MCF 10A (cell line): ENCODE results near the gene MOB3B. TPM values are rescaled to one million over a fixed set of nuclear protein-coding genes. Genes with fewer than 3 reads are reported as not detected.
"Not testable (repeated sequence)": the region's sequence is repeated elsewhere in the genome, so short reads cannot be mapped to it uniquely, and the experiment has no call there.

Experiments used
- BruUV-seq: library from RNA; stranded (reverse); fragments of 400-500 nt; replicated peaks from 2 replicates; lab custom pipeline; 2021; lab: Mats Ljungman, UMichigan
- CTCF ChIA-PET: fragments of 300-600 bp; sonication (Branson Sonifier 250); formaldehyde crosslinking; extraction: SDS; loops from one replicate; lab custom pipeline; 2021; ENCODE audit warnings: antibody characterized with exemption, inconsistent platforms; lab: Yijun Ruan, JAX
- POLR2A ChIA-PET: fragments of 300-600, 350-650 bp; sonication (Branson Sonifier 250); formaldehyde crosslinking; extraction: SDS; loops from one replicate; lab custom pipeline; 2020; ENCODE audit warnings: antibody characterized with exemption, inconsistent platforms; lab: Yijun Ruan, JAX
- DNase-seq: peaks from one replicate; pipeline ENCODE4 v3.0.0-alpha.2; 2018; ENCODE audit not compliant: unreplicated experiment
- H3K27ac Mint-ChIP-seq: one replicate; pipeline ENCODE4 v1.8.0; 2022; ENCODE audit warnings: mild to moderate bottlenecking, low read depth, mixed read lengths; ENCODE audit not compliant: unreplicated experiment
- H3K27me3 Mint-ChIP-seq: one replicate; pipeline ENCODE4 v1.8.0; 2022; ENCODE audit warnings: mixed read lengths; ENCODE audit not compliant: insufficient read depth, unreplicated experiment
- H3K36me3 Mint-ChIP-seq: one replicate; pipeline ENCODE4 v1.8.0; 2022; ENCODE audit warnings: mild to moderate bottlenecking, moderate library complexity, mixed read lengths; ENCODE audit not compliant: insufficient read depth, unreplicated experiment
- H3K4me1 Mint-ChIP-seq: one replicate; pipeline ENCODE4 v1.8.0; 2022; ENCODE audit warnings: mixed read lengths; ENCODE audit not compliant: insufficient read depth, unreplicated experiment
- H3K4me3 Mint-ChIP-seq: one replicate; pipeline ENCODE4 v1.8.0; 2022; ENCODE audit warnings: mild to moderate bottlenecking, moderate library complexity, mixed read lengths; ENCODE audit not compliant: unreplicated experiment
- H3K9me3 Mint-ChIP-seq: one replicate; pipeline ENCODE4 v1.8.0; 2022; ENCODE audit warnings: mixed read lengths; ENCODE audit not compliant: unreplicated experiment
- intact Hi-C: fragments of 100-400 bp; cut with micrococcal nuclease; formaldehyde crosslinking; loops from 2 replicates; pipeline ENCODE4 v1.14.1; 2022
- total RNA-seq: library from RNA; stranded (reverse); gene quantifications from 2 replicates; pipeline ENCODE4 v1.2.3, GENCODE V29; 2022
- TF ChIP-seq, protein P1 (sequence below): fragments of 200-600 bp; IDR thresholded peaks from one replicate; pipeline ENCODE4 v1.8.0; 2022; ENCODE audit warnings: antibody characterized with exemption, mild to moderate bottlenecking; ENCODE audit not compliant: unreplicated experiment

Gene MOB3B
- total RNA-seq, 1 experiment from 2014 or later = 3.7 TPM

DNA sequence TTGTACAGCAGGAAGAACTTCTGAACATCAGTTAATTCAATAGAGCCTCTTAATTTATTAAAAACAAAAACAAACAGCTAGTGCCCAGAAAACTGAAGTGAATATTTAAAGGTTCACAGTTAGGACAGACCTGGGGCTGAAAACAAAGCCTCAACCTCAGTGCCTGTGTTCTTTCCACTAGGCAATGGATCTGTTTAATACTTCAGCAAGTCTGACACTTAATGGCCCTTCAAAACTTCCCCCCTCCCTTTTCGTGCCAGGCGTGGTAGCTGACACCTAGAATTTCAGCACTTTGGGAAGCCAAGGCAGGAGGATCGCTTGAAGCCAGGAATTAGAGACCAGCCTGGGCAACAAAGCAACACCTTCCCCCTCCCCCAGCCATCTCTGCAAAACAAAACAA is 60.1 kb downstream of the MOB3B start:
- Mint-ChIP-seq H3K4me3 (no peak overlapping the region), H3K27ac (no peak overlapping the region), H3K4me1 (no peaks in the 10 kb centered on the region), H3K9me3 (no peaks in the 10 kb centered on the region), H3K27me3 (no peaks in the 10 kb centered on the region), H3K36me3 (no peaks in the 10 kb centered on the region)
- POLR2A ChIA-PET = interaction anchor here (0.9 to 1.2 kb wide), 2 partner anchors 40 to 82 kb away, joined by 3 read pairs; no protein-coding TSS in a partner anchor
- no peak for DNase-seq
- BruUV-seq = no TSS peak
- CTCF ChIA-PET = interaction anchor here (0.7 kb wide), 1 partner anchor 11 kb away, joined by 3 read pairs; no protein-coding TSS in a partner anchor
- TF ChIP-seq, protein P1, sequence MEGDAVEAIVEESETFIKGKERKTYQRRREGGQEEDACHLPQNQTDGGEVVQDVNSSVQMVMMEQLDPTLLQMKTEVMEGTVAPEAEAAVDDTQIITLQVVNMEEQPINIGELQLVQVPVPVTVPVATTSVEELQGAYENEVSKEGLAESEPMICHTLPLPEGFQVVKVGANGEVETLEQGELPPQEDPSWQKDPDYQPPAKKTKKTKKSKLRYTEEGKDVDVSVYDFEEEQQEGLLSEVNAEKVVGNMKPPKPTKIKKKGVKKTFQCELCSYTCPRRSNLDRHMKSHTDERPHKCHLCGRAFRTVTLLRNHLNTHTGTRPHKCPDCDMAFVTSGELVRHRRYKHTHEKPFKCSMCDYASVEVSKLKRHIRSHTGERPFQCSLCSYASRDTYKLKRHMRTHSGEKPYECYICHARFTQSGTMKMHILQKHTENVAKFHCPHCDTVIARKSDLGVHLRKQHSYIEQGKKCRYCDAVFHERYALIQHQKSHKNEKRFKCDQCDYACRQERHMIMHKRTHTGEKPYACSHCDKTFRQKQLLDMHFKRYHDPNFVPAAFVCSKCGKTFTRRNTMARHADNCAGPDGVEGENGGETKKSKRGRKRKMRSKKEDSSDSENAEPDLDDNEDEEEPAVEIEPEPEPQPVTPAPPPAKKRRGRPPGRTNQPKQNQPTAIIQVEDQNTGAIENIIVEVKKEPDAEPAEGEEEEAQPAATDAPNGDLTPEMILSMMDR = no peak
- intact Hi-C loops = no loop called here

DNA sequence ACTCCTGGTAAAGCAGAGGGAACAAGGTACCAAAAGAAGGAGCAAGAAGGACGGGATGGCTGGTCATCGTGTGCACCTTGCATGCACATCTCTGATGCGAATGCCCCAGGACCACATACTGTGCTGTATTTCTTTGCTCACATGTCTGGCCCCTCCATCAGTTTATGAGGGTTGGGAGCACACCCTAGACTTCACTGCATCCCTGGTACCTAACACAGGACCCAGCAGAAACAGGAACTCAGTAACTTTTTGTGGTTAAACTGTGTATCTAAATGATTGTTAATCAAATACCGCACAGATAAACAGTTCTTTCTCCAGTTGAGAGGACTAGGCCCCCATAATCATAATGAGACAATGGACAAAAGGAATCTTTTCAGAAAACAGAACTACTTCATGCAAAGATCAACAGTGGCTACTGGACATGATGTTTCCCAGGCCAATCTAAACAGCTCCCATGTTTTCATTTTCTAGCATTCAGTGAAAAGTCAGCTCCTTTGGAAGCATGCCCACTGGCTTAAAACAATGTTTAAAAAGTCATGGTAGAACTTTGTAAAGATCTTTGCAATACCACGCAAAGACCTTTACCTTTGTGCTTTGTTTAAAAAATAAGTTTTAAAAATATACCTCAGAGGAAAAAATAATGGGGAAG is 61.0 kb downstream of the MOB3B start:
- POLR2A ChIA-PET = interaction anchor here (0.7 kb wide), 1 partner anchor 18 kb away, joined by 3 read pairs; no protein-coding TSS in a partner anchor
- no TSS peak for BruUV-seq
- TF ChIP-seq, protein P1 = no peak
- intact Hi-C loops = no loop called here
- no peaks in the 10 kb centered on the region for H3K36me3 Mint-ChIP-seq
- no peak overlapping the region for H3K27ac Mint-ChIP-seq
- H3K4me1 Mint-ChIP-seq = no peaks in the 10 kb centered on the region
- CTCF ChIA-PET = interaction anchor here (0.5 to 0.7 kb wide), 2 partner anchors 11 to 105 kb away, joined by 3 read pairs; partner anchors contain the start of gene C9orf72
- H3K9me3 Mint-ChIP-seq = no peaks in the 10 kb centered on the region
- no peak for DNase-seq
- no peaks in the 10 kb centered on the region for H3K27me3 Mint-ChIP-seq
- no peak overlapping the region for H3K4me3 Mint-ChIP-seq

DNA sequence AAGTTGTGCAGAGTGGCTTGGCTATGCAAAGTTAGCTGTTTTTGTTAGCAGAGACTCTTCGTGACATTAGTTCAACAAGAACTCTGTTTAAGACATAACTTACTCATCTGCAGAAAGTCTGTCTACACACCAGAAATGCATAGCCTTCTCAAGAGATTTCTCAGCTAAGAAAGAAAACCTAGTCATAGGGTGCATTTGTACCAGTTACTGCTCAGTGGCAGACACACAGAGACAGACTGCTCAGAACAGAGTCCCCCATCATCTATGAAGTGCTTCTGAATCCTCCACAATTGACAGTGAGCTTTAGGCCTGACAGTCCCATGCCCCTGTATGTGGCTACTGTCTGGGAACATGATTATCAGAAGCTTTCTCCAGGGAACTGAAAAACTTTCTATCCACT is 61.6 kb downstream of the MOB3B start:
- TF ChIP-seq, protein P1 = no peak
- POLR2A ChIA-PET = no interaction called here
- Mint-ChIP-seq H3K4me1 (no peaks in the 10 kb centered on the region), H3K36me3 (no peaks in the 10 kb centered on the region), H3K27me3 (no peaks in the 10 kb centered on the region), H3K9me3 (no peaks in the 10 kb centered on the region), H3K27ac (no peak overlapping the region), H3K4me3 (no peak overlapping the region)
- CTCF ChIA-PET = interaction anchor here (0.5 to 0.6 kb wide), 2 partner anchors 105 to 380 kb away, joined by 3 read pairs; partner anchors contain the start of gene C9orf72
- intact Hi-C loops = no loop called here
- no TSS peak for BruUV-seq
- no peak for DNase-seq

DNA sequence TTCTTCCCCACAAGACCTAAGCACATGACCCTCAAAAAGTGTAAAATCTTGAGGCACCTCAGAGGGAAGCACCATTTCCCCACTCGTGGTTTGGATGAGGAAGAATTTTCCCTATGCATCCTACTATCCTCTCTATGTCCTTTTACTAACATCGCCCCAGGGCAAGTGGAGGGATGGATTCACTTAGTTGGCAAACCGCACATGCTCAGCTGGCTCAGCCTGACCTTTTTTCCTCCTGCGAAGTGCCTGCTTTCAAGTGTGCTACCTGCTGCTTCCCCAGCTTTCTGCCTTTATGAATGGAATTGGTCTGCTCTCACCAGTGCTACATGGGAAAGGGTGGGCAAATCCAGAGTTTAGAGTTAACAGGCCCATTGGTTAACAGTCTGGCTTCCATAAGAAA is 62.1 kb downstream of the MOB3B start:
- CTCF ChIA-PET = interaction anchor here (0.6 kb wide), 1 partner anchor 379 kb away, joined by 3 read pairs; no protein-coding TSS in a partner anchor
- H3K36me3 Mint-ChIP-seq = no peaks in the 10 kb centered on the region
- H3K27me3 Mint-ChIP-seq = no peaks in the 10 kb centered on the region
- DNase-seq = no peak
- POLR2A ChIA-PET = no interaction called here
- H3K4me3 Mint-ChIP-seq = no peak overlapping the region
- no peaks in the 10 kb centered on the region for H3K9me3 Mint-ChIP-seq
- intact Hi-C loops = no loop called here
- TF ChIP-seq, protein P1 = no peak
- no peak overlapping the region for H3K27ac Mint-ChIP-seq
- H3K4me1 Mint-ChIP-seq = peaks cover 5% of the 10 kb centered on the region
- no TSS peak for BruUV-seq

DNA sequence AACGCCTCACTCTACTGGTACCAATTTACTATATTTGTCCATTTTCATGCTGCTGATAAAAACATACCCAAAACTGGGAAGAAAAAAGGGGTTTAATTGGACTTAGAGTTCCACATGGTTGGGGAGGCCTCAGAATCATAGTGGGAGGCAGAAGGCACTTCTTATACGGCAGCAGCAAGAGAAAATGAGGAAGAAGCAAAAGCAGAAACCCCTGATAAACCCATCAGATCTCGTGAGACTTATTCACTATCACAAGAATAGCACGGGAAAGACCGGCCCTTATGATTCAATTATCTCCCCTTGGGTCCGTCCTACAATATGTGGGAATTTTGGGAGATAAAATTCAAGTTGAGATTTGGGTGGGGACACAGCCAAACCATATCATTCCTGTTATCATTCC is 63.1 kb downstream of the MOB3B start:
- CTCF ChIA-PET, BruUV-seq, H3K36me3 Mint-ChIP-seq, POLR2A ChIA-PET, H3K9me3 Mint-ChIP-seq, H3K4me3 Mint-ChIP-seq, DNase-seq, intact Hi-C loops, H3K27me3 Mint-ChIP-seq: not testable (repeated sequence)
- Mint-ChIP-seq H3K27ac (peak overlapping the region; percentile 35), H3K4me1 (peaks cover 13% of the 10 kb centered on the region)

DNA sequence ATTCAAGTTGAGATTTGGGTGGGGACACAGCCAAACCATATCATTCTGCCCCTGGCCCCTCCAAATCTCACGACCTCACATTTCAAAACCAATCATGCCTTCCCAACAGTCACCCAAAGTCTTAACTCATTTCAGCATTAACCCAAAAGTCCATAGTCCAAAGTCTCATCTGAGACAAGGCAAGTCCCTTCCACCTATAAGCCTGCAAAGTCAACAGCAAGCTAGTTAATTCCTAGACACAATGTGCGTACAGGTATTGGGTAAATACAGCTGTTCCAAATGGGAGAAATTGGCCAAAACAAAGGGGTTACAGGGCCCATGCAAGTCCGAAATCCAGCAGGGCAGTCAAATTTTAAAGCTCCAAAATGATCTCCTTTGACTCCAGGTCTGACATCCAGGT is 64.7 kb downstream of the MOB3B start:
- POLR2A ChIA-PET, intact Hi-C loops, H3K4me3 Mint-ChIP-seq, DNase-seq, H3K27ac Mint-ChIP-seq, H3K36me3 Mint-ChIP-seq, CTCF ChIA-PET, BruUV-seq, H3K9me3 Mint-ChIP-seq, H3K27me3 Mint-ChIP-seq: not testable (repeated sequence)
- peaks cover 29% of the 10 kb centered on the region for H3K4me1 Mint-ChIP-seq
